HG02798 (cell line): ENCODE measurements around the gene ZNF408.

Experiments used
- ATAC-seq: cut with Tn5 transposase; IDR thresholded peaks from one replicate; pipeline ENCODE4 v1.9.1; 2021; ENCODE audit warnings: mild to moderate bottlenecking; ENCODE audit not compliant: unreplicated experiment, poor library complexity

Gene ZNF408

DNA sequence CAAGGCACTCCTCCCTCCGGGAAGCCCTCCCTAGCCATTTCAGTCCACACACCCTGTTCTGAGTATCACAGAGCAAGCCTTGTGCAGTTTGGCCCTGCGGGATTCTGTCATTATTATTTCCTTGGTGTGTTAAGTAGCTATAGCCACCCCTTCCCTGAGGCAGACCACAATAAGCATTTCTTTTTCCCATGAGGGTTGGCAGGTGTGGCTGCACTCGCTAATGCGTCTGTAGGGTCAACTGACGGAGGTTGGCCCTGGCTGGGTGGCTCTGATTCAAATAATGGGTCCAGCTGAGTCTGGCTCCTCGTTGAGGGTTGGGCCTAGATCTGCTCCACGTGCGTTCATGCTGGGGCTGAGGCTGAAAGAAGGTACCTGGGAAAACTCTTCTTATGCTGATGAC, 23.3 kb downstream of the ZNF408 start:
- ATAC-seq: no peak

DNA sequence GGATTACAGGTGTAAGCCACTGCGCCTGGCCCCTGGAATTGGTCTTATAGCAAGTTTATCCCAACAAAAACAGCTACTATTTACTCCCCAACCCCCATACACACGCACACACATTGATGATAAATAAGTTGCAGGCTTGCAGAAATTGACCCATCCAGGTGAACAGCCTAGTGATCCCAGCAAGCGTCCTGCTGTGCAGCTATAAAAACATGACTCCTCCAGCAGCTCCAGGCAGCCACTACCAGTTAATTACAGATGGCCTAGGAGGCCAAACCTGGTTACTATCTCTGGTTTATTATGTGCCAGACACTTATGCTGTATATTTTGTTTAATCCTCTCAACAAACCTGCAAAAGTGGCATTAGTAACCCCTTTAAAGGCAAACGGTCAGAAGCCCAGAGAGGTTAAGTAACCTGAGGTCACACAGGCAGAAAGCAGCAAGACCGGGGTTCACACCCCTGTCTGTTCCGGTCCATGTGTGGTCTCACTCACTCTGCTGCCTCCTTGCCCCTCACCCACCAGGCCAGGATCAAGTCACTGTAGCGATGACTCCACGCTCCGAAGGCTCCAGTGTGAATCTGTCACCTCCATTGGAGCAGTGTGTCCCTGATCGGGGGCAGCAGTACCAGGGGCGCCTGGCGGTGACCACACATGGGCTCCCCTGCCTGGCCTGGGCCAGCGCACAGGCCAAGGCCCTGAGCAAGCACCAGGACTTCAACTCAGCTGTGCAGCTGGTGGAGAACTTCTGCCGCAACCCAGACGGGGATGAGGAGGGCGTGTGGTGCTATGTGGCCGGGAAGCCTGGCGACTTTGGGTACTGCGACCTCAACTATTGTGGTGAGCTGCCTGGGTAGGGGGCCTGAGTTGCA, 24.7 kb downstream of the ZNF408 start:
- no peak for ATAC-seq

DNA sequence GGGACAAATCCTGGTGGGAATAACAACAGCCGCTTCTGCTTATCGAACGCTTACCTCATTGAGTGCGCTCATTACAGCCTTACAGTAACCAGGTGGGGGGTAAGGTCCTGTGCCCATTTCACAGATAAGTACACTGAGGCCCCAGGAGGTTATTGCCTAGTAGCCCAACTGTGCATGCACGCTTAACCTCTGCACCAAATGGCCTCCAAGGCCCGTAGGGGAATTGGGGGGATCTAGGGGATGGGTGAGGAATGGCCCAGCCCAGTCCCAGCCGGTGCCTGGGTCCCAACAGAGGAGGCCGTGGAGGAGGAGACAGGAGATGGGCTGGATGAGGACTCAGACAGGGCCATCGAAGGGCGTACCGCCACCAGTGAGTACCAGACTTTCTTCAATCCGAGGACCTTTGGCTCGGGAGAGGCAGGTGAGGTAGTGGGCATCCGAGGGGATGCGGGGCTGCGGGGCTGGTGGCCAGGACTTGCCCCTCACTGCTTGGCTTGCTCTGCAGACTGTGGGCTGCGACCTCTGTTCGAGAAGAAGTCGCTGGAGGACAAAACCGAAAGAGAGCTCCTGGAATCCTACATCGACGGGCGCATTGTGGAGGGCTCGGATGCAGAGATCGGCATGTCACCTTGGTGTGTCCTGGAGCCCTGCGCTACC, 25.5 kb downstream of the ZNF408 start:
- no peak for ATAC-seq

DNA sequence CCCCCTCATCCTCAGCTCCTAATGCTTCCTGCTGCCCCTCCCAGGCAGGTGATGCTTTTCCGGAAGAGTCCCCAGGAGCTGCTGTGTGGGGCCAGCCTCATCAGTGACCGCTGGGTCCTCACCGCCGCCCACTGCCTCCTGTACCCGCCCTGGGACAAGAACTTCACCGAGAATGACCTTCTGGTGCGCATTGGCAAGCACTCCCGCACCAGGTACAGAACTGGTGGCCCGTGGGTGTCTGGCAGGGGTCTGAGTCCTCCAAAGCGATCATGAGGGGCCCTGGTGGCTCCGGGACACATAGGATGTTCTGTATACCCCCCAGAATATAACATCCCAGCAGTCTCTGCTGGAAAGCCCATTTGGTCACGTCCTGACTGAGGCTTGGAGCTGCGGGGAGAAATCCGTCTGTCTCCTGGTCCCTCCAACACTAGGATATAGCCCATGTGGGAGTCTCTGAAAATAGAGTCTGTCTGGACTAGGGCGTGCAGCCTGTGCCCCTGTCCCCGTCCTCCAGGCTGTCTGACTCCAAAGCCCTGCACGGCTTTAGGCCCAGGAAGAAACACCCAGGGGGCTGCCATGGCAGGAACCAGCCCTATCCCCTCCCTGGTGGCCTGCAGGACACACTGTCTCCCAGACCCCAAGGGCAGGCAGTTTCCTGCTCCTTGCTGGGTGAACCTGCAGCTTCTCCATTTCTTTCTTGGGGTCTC, 27.3 kb downstream of the ZNF408 start:
- ATAC-seq: no peak

DNA sequence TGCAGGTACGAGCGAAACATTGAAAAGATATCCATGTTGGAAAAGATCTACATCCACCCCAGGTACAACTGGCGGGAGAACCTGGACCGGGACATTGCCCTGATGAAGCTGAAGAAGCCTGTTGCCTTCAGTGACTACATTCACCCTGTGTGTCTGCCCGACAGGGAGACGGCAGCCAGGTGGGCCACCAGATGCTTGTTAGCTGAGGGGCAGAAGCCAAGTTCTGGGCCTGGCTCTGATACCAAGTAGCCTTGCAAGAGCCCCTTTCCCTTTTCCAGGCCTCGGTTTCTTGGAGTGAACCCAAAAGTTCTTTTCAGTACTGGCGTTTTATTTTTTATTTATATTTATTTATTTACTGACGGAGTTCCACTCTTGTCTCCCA, 27.8 kb downstream of the ZNF408 start:
- ATAC-seq: no peak

DNA sequence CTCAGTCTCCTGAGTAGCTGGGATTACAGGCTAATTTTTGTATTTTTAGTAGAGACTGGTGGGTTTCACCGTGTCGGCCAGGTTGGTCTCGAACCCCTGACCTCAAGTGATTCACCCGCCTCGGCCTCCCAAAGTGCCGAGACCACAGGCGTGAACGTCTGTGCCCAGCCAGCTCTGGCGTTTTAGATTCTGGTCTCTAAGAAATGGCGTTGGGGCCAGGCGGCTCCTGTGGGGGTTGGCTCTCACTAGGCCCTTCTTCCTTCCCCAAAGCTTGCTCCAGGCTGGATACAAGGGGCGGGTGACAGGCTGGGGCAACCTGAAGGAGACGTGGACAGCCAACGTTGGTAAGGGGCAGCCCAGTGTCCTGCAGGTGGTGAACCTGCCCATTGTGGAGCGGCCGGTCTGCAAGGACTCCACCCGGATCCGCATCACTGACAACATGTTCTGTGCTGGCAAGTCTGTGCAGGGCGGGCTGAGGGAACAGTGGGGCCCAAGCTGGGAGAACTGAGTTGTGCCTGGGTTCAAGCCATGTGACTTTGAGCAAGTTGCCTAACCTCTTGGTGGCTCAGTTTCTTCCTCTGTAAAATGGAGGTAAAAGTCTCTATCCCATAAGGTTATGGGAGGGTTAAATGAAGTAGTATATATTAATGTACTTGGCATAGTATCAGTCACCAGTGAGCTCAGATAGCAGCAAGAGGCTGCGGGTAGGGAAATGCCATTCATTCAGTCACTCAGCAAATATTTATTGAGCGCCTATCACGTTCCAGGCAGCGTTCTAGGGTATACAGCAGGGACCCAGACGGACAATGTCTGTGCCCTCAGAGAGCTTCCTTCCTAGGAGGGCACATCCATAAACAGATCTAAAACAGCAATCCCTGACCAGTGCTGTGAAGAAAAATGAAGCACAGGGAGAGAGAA, 28.5 kb downstream of the ZNF408 start:
- ATAC-seq: no peak

DNA sequence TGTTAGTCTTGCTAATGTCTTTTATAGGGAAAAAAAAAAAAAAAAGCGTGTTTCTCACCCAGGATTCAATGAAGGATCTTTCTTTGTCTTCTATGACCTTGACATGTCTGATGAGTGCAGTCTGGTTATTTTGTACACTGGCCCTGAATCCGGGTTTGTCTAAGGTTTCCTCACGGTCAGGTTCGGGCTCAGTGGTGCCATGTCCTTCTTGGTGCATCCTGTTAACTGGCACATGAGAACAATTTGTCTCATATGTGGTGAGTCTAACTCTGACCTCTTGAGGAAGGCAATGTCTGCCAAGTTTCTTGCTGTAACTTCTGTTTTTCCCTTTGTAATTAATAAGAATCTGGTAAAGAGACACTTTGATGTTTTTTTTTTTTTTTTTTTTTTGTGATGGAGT, 30.7 kb downstream of the ZNF408 start:
- ATAC-seq: no peak

DNA sequence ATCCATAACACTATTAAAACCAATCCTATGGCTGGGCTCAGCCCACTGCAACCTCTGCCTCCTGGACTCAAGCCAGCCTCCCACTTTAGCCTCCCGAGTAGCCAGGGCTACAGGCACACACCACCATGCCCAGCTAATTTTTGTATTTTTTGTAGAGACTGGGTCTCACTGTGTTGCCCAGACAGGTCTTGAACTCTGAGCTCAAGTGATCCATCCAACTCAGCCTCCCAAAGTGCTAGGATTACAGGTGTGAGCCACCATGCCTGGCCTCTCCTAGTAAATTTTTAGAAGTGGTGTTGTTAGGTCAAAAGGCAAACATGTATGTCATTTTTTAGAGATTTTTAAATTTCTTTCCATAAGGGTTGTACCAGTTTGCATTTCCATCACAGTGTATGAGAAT, 32.4 kb downstream of the ZNF408 start:
- ATAC-seq: no peak

DNA sequence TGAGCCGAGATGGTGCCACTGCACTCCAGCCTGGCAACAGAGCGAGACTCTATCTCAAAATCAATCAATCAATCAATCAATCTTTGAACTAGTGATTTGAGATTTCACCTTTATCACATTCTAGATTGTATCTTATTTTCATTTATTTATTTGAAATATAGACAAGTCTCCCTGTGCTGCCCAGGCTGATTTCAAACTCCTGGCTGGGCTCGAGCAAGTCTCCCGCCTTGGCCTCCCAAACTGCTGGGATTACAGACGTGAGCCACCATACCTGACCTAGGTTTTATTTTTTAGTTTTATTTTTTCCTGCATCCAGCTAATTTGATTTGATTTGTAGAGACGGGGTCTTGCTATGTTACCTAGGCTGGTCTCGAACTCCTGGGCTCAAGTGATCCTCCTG, 35.3 kb downstream of the ZNF408 start:
- ATAC-seq: no peak

DNA sequence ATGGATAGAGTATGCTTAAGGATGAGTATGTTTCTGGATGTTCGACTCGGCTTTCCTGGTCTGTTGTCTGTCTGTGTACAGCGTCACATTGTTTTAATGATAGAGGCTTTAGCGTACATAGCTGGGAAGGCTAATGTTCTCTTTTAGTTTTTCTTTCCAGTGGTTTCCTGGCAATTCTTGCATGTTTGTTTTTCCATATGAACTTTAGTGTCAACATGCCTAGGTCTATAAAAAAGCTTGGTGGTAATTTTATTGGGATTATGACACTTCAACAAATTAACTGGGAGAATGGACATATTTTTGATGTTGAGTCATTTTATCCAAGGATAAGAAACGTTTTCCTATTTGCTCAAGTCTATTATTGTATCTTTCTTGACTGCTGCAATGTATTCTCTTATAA, 35.8 kb downstream of the ZNF408 start:
- no peak for ATAC-seq

DNA sequence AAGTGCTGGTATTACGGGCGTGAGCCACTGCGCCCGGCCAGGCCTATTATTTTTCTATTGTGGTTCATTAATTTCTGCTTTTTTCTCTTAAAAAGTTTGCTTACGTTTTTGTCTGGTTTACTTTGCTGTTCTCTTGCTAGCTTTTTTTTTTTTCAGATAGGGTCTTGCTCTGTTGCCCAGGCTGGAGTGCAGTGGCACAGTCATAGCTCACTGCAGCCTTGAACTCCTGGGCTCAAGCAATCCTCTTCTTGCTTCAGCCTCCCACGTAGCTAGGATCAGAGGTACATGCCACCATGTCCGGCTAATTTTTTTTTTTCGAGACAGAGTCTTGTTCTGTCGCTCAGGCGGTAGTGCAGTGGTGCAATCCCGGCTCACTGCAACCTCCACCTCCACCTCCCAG, 36.9 kb downstream of the ZNF408 start:
- no peak for ATAC-seq

DNA sequence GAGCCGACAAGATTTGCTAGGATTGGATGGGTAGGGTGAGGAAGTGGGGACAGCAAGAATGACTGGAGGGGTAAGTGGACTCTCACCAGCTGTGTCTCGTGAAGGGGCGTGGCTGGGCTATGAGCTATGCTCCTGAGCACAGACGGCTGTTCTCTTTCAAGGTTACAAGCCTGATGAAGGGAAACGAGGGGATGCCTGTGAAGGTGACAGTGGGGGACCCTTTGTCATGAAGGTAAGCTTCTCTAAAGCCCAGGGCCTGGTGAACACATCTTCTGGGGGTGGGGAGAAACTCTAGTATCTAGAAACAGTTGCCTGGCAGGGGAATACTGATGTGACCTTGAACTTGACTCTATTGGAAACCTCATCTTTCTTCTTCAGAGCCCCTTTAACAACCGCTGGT, 38.1 kb downstream of the ZNF408 start:
- ATAC-seq: no peak

DNA sequence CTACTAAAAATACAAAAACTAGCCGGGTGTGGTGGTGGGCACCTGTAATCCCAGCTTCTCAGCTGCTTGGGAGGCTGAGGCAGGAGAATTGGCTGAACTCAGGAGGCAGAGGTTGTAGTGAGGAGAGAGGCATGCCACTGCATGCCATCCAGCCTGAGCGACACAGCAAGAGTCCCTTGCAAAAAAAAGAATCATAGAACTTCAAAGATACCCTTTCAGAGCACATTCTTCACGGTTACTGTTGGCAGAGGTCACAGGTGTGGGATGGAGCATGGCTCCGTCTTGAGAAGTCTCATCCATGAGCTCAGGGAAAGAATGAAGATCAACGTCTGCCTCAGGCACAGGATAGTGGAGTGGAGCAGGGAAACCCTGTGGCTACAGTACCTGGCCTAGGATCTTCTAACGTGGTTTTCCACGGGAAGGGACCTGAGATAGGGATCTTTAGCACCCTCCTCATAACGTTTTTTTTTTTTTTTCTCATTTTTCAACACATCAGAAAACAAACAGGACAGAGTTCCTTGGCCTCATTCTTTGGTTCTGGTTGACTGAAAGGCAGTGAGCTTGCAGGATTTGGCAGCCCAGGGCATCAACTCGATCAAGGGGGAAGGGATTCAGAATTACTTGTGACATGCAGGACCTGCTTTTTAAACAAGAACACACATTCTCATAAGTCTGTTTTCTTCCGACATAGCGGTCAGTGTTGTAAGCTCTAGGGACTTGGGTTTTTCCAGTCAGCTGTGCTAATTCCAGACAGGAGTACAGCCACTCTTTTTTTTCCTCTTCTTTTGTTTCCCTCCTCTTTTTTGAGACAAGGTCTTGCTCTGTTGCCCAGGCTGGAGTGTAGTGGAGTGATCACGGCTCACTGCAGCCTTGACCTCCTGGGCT, 41.0 kb downstream of the ZNF408 start:
- no peak for ATAC-seq

DNA sequence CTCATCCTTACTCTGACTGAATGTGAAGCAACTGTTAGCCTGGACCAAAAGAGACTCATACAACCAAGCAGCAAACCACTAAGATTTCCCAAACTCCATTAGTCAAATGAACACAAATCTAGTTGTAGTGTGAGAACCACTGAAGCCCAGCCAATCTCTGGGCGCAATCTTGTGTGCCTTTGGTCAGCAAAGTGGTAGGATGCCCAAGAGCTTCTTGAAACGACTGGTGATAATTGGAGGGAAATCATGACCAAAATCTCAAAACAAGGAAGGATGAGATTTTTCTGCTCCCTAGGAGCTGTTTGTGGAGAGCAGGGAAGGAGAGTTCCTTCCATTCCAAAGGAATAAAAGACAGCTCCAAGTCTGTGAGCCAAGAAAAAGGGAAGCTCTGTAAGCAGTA, 42.2 kb downstream of the ZNF408 start:
- no peak for ATAC-seq

DNA sequence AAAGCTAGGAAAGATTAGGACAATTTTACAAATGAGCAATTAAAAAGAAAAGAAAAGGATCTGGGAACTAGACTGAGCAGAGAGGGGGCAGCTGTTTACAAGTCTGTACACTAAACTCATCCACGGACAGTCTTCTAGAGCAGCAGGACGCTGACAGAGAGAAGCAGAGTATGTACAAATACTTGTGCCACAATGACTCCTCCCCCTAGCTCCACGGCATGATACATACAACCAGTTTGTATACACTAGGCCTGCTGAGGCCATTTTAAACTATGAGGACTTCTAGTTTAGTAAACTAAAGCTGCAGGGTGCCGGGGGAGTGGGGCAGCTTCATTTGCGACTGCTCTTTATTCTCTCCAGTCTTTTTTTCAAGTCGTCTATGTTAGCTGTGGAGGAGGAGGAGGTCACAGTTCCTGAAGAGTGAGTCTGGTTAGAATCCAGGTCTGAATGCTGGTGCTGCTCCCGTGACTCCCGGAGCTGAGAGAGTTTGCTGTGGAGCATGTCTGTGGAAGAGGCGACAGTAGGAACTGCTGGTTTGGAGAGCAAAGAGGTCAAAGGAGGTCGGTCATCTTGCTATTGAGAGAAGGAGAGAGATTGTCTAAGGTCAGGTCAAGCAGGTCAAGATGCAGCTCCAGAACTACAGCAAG, 43.0 kb downstream of the ZNF408 start:
- no peak for ATAC-seq

DNA sequence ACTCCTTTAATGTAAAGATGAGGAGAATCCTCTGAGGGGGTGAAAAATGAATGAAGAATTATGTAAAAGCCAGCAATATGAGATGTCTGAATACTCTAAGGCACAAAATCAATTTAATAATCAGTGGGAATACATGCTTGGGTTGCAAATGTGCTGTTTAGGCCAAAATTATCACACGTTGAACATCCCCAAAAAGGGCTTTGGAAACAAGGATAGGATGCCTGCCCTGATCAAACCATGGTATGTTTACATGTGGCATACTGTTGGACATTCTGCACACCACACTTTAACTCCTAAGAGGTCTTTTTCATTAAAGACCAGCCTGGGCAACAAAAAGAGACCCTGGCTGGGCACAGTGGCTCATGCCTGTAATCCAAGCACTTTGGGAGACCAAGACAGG, 44.5 kb downstream of the ZNF408 start:
- no peak for ATAC-seq

DNA sequence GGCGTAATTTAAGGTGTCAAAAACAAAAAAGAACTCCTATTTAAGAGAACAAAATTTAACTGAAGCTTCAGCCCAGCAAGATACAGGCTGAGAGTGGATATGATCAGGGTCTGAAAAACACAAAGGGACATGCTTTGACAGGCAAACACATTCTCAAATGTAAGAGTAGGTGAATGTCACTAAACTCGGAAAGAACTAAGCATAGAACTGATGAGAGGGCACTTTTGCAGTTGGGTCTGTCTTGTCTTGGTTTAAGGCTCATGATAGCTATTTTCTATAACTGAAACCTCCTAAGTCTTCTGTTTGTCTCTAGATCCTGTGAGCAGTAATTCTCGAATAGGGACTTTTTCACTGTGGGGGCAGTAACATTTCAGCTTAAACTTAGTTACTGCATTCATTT, 45.2 kb downstream of the ZNF408 start:
- ATAC-seq: no peak

DNA sequence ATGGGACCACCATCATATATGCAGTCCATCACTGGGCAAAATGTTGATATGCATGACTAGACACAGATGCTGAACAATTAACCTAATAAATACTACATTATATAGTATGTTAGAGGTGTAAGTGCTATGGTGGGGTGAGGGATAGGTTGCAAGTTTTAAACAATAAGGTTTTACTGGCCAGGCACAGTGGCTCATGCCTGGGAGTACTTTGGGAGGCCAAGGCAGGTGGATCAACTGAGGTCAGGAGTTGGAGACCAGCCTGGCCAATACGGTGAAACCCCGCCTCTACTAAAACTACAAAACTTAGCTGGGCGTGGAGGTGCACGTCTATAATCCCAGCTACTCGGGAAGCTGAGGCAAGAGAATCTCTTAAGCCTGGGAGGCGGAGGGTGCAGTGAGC, 46.3 kb downstream of the ZNF408 start:
- ATAC-seq: no peak
